Stimulated activated CD4-positive, alpha-beta T cell treated with anti-CD3 and anti-CD28 coated beads, Interleukin-15, amount 100 ng/mL, for 48 hours (primary cell): ENCODE measurements around the gene MAPK8IP3.
"Not testable (repeated sequence)": the region's sequence is repeated elsewhere in the genome, so short reads cannot be mapped to it uniquely, and the experiment has no call there.

Experiments
- DNase-seq, 2 donors: peaks; one replicate each; pipeline ENCODE4 v3.0.0-alpha.2; 2020; ENCODE audit warnings: low read depth in 2 of 2

MAPK8IP3 gene

GRCh38 chr16:1677339-1677738 is 28.7 kb upstream of the MAPK8IP3 start:
- no peak for DNase-seq

- peak; percentile 94 to 96 for DNase-seq
These were observed 28.0 kb upstream of the MAPK8IP3 start, which contains the start of gene JPT2 for GRCh38 chr16:1677942-1678499. Gene JPT2 (plus strand): TSS chr16:1678279. CDS start chr16:1678313, 34 bp downstream.

- peak; percentile 4 to 27 for DNase-seq
These were observed 27.4 kb upstream of the MAPK8IP3 start for GRCh38 chr16:1678500-1679098.

- no peak for DNase-seq
These were observed 25.6 kb upstream of the MAPK8IP3 start for GRCh38 chr16:1680361-1680760.

- DNase-seq, result no peak
These were observed 25.0 kb upstream of the MAPK8IP3 start for GRCh38 chr16:1681032-1681431.

- no peak for DNase-seq
These were observed 18.3 kb upstream of the MAPK8IP3 start for GRCh38 chr16:1687427-1688316.

GRCh38 chr16:1688807-1689560 is 17.0 kb upstream of the MAPK8IP3 start:
- DNase-seq, result no peak

- no peak for DNase-seq
These were observed 16.1 kb upstream of the MAPK8IP3 start for GRCh38 chr16:1689853-1690252.

GRCh38 chr16:1690810-1691209 is 15.2 kb upstream of the MAPK8IP3 start:
- DNase-seq, result no peak

GRCh38 chr16:1691276-1691675 is 14.7 kb upstream of the MAPK8IP3 start:
- no peak for DNase-seq

- no peak for DNase-seq
These were observed 14.0 kb upstream of the MAPK8IP3 start for GRCh38 chr16:1691956-1692355.

GRCh38 chr16:1696863-1697262 is 9.1 kb upstream of the MAPK8IP3 start:
- DNase-seq, result no peak

- DNase-seq, result no peak
These were observed 7.3 kb upstream of the MAPK8IP3 start for GRCh38 chr16:1698680-1699079.

- no peak for DNase-seq
These were observed 5.7 kb upstream of the MAPK8IP3 start for GRCh38 chr16:1700246-1700645.

GRCh38 chr16:1701216-1701878 is 4.6 kb upstream of the MAPK8IP3 start:
- no peak for DNase-seq

- DNase-seq, result not testable (repeated sequence)
These were observed 689 bp upstream of the MAPK8IP3 start for GRCh38 chr16:1705324-1705687.

- peak; percentile 11 to 24 for DNase-seq
These were observed 594 bp downstream of the MAPK8IP3 start for GRCh38 chr16:1706386-1707192.

GRCh38 chr16:1707193-1707790 is 1.3 kb downstream of the MAPK8IP3 start:
- no peak for DNase-seq

GRCh38 chr16:1708083-1708767 is 2.2 kb downstream of the MAPK8IP3 start:
- DNase-seq, result no peak

GRCh38 chr16:1708768-1709180 is 2.8 kb downstream of the MAPK8IP3 start:
- no peak for DNase-seq
